Common myeloid progenitor, CD34-positive (primary cell): Measurements from ENCODE around the gene RAMP1.
A peak's percentile ranks its signal among the peaks of the same experiment; 100 is the strongest.
"Not testable (repeated sequence)": the region's sequence is repeated elsewhere in the genome, so short reads cannot be mapped to it uniquely, and the experiment has no call there.

Source experiments
- CTCF ChIA-PET: fragments of 350-600 bp; sonication (Branson Sonifier 250); formaldehyde crosslinking; loops from one replicate; lab custom pipeline; 2021; ENCODE audit warnings: antibody characterized with exemption; lab: Charles Lee
- POLR2A ChIA-PET: fragments of 350-600 bp; sonication (Branson Sonifier 250); formaldehyde crosslinking; loops from one replicate; lab custom pipeline; 2021; ENCODE audit warnings: antibody characterized with exemption; lab: Charles Lee
- DNase-seq, 3 donors: peaks; one replicate each; pipeline versions ENCODE4 v3.0.0 to v3.0.0-alpha.2; 2013
- H3K27ac ChIP-seq, 2 experiments: 1 replicate in 1 of 2; 2 replicates in 1 of 2; pipeline ENCODE4 v1.7.0; 2013; ENCODE audit warnings: inconsistent platforms in 2 of 2, low read length in 2 of 2, mild to moderate bottlenecking in 2 of 2, low read depth in 1 of 2, moderate library complexity in 1 of 2; ENCODE audit not compliant: severe bottlenecking in 2 of 2, insufficient read depth in 1 of 2, poor library complexity in 1 of 2
- H3K27me3 ChIP-seq, 5 experiments: replicated peaks in 2 of 5; 1 replicate in 3 of 5; 2 replicates in 2 of 5; pipeline versions ENCODE4 v1.6.1 to v1.7.0; 2013; ENCODE audit warnings: low read length in 4 of 5, mild to moderate bottlenecking in 2 of 5, moderate library complexity in 2 of 5, inconsistent platforms in 1 of 5; ENCODE audit not compliant: insufficient read depth in 5 of 5, control insufficient read depth in 4 of 5
- H3K36me3 ChIP-seq, 4 experiments: 1 replicate in 2 of 4; 2 replicates in 2 of 4; pipeline versions ENCODE4 v1.6.1 to v1.7.0; 2013; ENCODE audit warnings: low read length in 3 of 4, control low read depth in 1 of 4, mild to moderate bottlenecking in 1 of 4; ENCODE audit not compliant: control insufficient read depth in 4 of 4, insufficient read depth in 4 of 4
- H3K4me1 ChIP-seq, 4 experiments: 1 replicate in 3 of 4; 2 replicates in 1 of 4; pipeline versions ENCODE4 v1.6.1 to v1.7.1; 2013; ENCODE audit warnings: low read length in 3 of 4, mild to moderate bottlenecking in 3 of 4, control low read depth in 1 of 4, inconsistent platforms in 1 of 4, moderate library complexity in 1 of 4; ENCODE audit not compliant: control insufficient read depth in 4 of 4, insufficient read depth in 4 of 4; ENCODE audit errors: control extremely low read depth in 1 of 4
- H3K4me3 ChIP-seq, 7 experiments: 1 replicate in 4 of 7; 2 replicates in 3 of 7; pipeline versions ENCODE4 v1.5.1 to v1.7.0; 2013; ENCODE audit warnings: mild to moderate bottlenecking in 7 of 7, low read length in 6 of 7, moderate library complexity in 6 of 7, inconsistent platforms in 2 of 7, low read depth in 2 of 7, control low read depth in 1 of 7; ENCODE audit not compliant: insufficient read depth in 4 of 7, control insufficient read depth in 1 of 7; ENCODE audit errors: extremely low read depth in 1 of 7
- H3K9me3 ChIP-seq, 5 experiments: 1 replicate in 4 of 5; 2 replicates in 1 of 5; pipeline versions ENCODE4 v1.6.1 to v1.7.1; 2013; ENCODE audit warnings: low read length in 4 of 5, mild to moderate bottlenecking in 2 of 5, inconsistent platforms in 1 of 5, low read depth in 1 of 5, moderate library complexity in 1 of 5; ENCODE audit not compliant: control insufficient read depth in 4 of 5, insufficient read depth in 2 of 5; ENCODE audit errors: control extremely low read depth in 1 of 5
- whole genome bisulfite sequencing: methylation state at CpG from one replicate; pipeline ENCODE4 v1.1.5; 2013; ENCODE audit not compliant: insufficient coverage; 5-methylcytosine and 5-hydroxymethylcytosine counted together

RAMP1 gene

DNA sequence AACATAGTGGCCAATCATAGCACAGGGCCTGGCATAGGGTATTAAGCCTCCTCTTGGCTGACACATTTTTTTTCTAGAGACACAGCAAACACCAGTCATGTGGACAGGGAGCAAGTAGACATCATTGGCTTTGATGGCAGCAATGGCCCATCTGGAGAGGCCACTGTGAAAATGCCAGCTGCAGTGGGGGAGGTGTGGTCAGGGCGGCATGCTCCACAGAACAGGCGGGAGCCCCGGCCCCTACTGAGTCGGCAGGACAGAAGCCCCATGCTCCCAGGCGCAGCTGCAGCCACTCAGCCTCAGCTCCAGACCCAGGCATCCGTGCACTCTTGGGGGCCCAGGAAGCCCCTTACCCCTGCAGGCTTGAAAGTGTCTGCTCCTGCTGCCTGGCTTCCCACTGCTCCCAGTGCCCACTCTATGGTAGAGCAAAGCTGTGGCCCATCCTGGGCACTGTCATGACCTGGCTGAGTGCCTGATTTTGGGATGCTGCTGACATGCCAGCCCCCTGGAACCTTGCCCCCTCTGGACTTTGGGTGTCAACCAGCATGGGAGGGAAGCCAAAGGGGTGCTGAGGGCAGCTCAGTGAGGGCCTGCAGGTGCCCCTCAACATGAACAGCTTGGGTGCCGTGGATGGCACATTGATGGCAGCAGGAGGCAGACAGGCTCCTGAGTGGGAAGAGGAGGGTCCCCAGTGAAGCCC is 84.1 kb downstream of the RAMP1 start:
- Histone ChIP-seq H3K4me3 (peak overlapping the region in 1 of 7 experiments; percentile 1), H3K9me3 (peaks cover 0 to 23% (median 0%) of the 10 kb centered on the region in 5 experiments), H3K36me3 (no peaks in the 10 kb centered on the region), H3K27ac (peak overlapping the region in 1 of 2 experiments; percentile 38), H3K4me1 (peaks cover 9 to 71% (median 44%) of the 10 kb centered on the region in 4 experiments), H3K27me3 (no peaks in the 10 kb centered on the region)
- ChIA-PET CTCF (interaction anchor here (0.8 to 2.2 kb wide), 4 partner anchors 9 to 20 kb away, joined by 3 to 6 read pairs (median 4); no protein-coding TSS in a partner anchor), POLR2A (no interaction called here)
- DNase-seq: no peak
- 92% methylated on average over 7 of the region's 7 CpGs for WGBS

DNA sequence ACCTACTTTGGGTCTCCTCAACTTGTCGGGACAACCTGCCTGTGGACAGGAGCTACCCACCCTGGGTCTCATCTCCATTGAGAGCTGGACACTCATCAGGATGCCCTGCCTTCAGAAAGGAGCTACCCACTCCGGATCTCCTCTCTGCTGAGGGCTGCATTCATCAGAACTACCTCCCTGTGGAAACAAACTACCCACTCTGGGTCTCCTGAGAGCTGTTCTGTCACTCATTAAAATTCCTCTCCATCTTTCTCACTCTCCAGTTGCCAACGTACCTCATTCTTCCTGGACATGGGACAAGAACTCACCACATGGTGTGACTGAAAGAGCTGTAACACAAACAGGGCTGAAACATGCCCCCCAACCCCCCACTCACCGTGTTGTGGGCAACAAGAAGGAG is 84.9 kb downstream of the RAMP1 start:
- ChIA-PET POLR2A (interaction anchor here (0.6 kb wide), 1 partner anchor 39 kb away, joined by 3 read pairs; no protein-coding TSS in a partner anchor), CTCF (interaction anchor here (0.8 to 2.6 kb wide), 3 partner anchors 9 to 24 kb away, joined by 3 to 7 read pairs (median 6); no protein-coding TSS in a partner anchor)
- DNase-seq: no peak
- H3K27ac ChIP-seq: no peak overlapping the region
- H3K4me1 ChIP-seq: peaks cover 9 to 69% (median 44%) of the 10 kb centered on the region in 4 experiments
- no peak overlapping the region for H3K4me3 ChIP-seq
- no peaks in the 10 kb centered on the region for H3K36me3 ChIP-seq
- H3K9me3 ChIP-seq: peaks cover 0 to 23% (median 0%) of the 10 kb centered on the region in 5 experiments
- H3K27me3 ChIP-seq: no peaks in the 10 kb centered on the region
- 92% methylated on average over 4 of the region's 4 CpGs for WGBS

DNA sequence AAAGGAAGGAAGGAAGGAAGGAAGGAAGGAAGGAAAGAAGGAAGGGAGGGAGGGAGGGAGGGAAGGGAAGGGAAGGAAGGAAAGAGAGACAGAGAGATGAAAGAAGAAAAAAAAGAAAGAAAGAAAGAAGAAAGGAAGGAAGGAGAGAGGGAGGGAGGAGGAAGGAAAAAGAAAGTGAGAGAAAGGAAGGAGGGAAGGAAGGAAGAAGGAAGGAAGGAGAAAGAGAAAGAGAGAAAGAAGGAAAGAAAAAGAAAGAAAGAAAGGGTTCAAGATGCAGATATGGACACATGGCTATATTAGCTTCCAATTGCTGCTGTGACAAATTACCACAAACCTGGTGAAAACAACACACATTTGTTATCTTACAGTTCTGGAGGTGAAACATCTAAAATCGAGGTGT is 87.0 kb downstream of the RAMP1 start:
- WGBS: no CpG with 5 or more reads among the region's 1 CpG
- Histone ChIP-seq H3K4me3 (no peak overlapping the region), H3K36me3 (no peaks in the 10 kb centered on the region), H3K4me1 (peaks cover 9 to 48% (median 28%) of the 10 kb centered on the region in 4 experiments), H3K27me3 (no peaks in the 10 kb centered on the region), H3K9me3 (peaks cover 0 to 23% (median 0%) of the 10 kb centered on the region in 5 experiments), H3K27ac (no peak overlapping the region)
- DNase-seq: no peak
- POLR2A ChIA-PET: no interaction called here
- CTCF ChIA-PET: interaction anchor here (2.6 kb wide), 1 partner anchor 11 kb away, joined by 7 read pairs; no protein-coding TSS in a partner anchor

- DNase-seq, H3K4me3 ChIP-seq, H3K27ac ChIP-seq, CTCF ChIA-PET, POLR2A ChIA-PET, H3K9me3 ChIP-seq, H3K36me3 ChIP-seq, H3K27me3 ChIP-seq: not testable (repeated sequence)
- peaks cover 0 to 15% (median 11%) of the 10 kb centered on the region in 4 experiments for H3K4me1 ChIP-seq
- 94% methylated on average over 2 of the region's 4 CpGs for WGBS
These were observed 91.9 kb downstream of the RAMP1 start for GRCh38 chr2:237951354-237951753.

DNA sequence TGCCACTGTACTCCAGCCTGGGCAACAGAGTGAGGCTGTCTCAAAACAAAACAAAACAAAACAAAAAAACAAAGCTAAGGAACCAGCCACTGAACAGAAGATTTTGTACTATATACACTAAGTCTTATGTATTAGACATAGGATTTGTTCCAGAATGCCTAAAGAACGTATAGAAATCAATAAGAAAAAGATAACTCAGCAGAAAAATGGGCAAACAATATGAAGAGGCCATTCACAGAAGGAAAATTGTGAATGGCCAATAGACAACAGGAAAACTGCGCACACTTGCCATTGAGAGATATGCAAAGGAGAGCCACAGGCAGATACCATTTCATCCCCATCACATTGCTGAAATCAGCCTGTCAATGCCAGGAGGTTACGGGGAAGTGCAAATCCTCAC is 92.5 kb downstream of the RAMP1 start:
- CTCF ChIA-PET: interaction anchor here (1.0 kb wide), 1 partner anchor 9 kb away, joined by 3 read pairs; no protein-coding TSS in a partner anchor
- H3K27ac ChIP-seq: no peak overlapping the region
- WGBS: 100% methylated on average over 2 of the region's 3 CpGs
- H3K36me3 ChIP-seq: no peaks in the 10 kb centered on the region
- no peaks in the 10 kb centered on the region for H3K9me3 ChIP-seq
- POLR2A ChIA-PET: no interaction called here
- peaks cover 0 to 18% (median 12%) of the 10 kb centered on the region in 4 experiments for H3K4me1 ChIP-seq
- no peak overlapping the region for H3K4me3 ChIP-seq
- peaks cover 0 to 8% (median 0%) of the 10 kb centered on the region in 5 experiments for H3K27me3 ChIP-seq
- DNase-seq: no peak

DNA sequence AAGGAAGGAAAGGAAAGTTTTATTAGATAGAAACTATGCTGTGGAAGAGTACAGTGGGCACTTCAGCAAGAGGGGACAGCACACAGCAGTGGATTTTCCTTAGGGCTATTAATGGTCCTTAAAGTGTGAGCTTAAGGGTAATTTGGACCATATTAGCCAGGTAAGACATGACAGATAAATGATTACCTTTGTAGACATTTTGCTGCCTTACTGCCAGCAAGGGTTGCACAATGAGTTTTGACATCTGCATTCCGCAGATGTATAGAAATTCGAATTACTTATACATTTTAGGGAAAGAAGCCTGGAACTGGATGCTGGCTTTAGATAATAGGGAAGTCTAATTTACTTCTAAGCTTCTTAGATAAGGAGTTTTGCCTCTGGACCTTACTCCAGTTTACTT is 93.4 kb downstream of the RAMP1 start:
- POLR2A ChIA-PET: no interaction called here
- DNase-seq: no peak
- WGBS: no CpG with 5 or more reads among the region's 2 CpGs
- Histone ChIP-seq H3K9me3 (no peaks in the 10 kb centered on the region), H3K27ac (no peak overlapping the region), H3K4me3 (no peak overlapping the region), H3K4me1 (peaks cover 0 to 15% (median 9%) of the 10 kb centered on the region in 4 experiments), H3K27me3 (peaks cover 0 to 8% (median 0%) of the 10 kb centered on the region in 5 experiments), H3K36me3 (no peaks in the 10 kb centered on the region)
- CTCF ChIA-PET: no interaction called here
